Measurements from ENCODE around the gene CXorf65. TPM values are rescaled to one million over a fixed set of nuclear protein-coding genes. Genes with fewer than 3 reads are reported as not detected.

Gene CXorf65
- total RNA-seq, 2 donors from 2014 or later, result not detected

- Histone ChIP-seq H3K9me3 (no peaks in the 10 kb centered on the region), H3K27me3 (no peaks in the 10 kb centered on the region), H3K4me1 (no peaks in the 10 kb centered on the region), H3K9ac (ENCODE audit: low read depth in 2 of 2, low read length in 2 of 2) (peak overlapping the region in 1 of 2 donors; percentile 57), H3K36me3 (no peaks in the 10 kb centered on the region), H3K4me3 (peak overlapping the region; percentile 50), H3K27ac (no peak overlapping the region)
- TF ChIP-seq, protein P1, sequence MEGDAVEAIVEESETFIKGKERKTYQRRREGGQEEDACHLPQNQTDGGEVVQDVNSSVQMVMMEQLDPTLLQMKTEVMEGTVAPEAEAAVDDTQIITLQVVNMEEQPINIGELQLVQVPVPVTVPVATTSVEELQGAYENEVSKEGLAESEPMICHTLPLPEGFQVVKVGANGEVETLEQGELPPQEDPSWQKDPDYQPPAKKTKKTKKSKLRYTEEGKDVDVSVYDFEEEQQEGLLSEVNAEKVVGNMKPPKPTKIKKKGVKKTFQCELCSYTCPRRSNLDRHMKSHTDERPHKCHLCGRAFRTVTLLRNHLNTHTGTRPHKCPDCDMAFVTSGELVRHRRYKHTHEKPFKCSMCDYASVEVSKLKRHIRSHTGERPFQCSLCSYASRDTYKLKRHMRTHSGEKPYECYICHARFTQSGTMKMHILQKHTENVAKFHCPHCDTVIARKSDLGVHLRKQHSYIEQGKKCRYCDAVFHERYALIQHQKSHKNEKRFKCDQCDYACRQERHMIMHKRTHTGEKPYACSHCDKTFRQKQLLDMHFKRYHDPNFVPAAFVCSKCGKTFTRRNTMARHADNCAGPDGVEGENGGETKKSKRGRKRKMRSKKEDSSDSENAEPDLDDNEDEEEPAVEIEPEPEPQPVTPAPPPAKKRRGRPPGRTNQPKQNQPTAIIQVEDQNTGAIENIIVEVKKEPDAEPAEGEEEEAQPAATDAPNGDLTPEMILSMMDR (IDR thresholded peaks at IDR 0.05), result no peak
- no peak for DNase-seq
- intact Hi-C loops (cut with DNase I), result no loop called here
Observed at GRCh38 chrX:71095033-71095432, 11.5 kb downstream of the CXorf65 start.

GRCh38 chrX:71091263-71091662 is 15.3 kb downstream of the CXorf65 start:
- Histone ChIP-seq H3K4me1 (no peaks in the 10 kb centered on the region), H3K27ac (no peak overlapping the region), H3K9ac (ENCODE audit: low read depth in 2 of 2, low read length in 2 of 2) (no peak overlapping the region), H3K4me3 (no peak overlapping the region), H3K36me3 (no peaks in the 10 kb centered on the region), H3K27me3 (no peaks in the 10 kb centered on the region), H3K9me3 (no peaks in the 10 kb centered on the region)
- intact Hi-C loops (cut with DNase I), result no loop called here
- TF ChIP-seq, protein P1 (IDR thresholded peaks at IDR 0.05), result no peak
- no peak for DNase-seq

- Histone ChIP-seq H3K36me3 (no peaks in the 10 kb centered on the region), H3K4me3 (no peak overlapping the region), H3K9me3 (no peaks in the 10 kb centered on the region), H3K27me3 (no peaks in the 10 kb centered on the region), H3K4me1 (no peaks in the 10 kb centered on the region), H3K9ac (ENCODE audit: low read depth in 2 of 2, low read length in 2 of 2) (no peak overlapping the region), H3K27ac (no peak overlapping the region)
- TF ChIP-seq, protein P1 (IDR thresholded peaks at IDR 0.05), result no peak
- intact Hi-C loops (cut with DNase I), result no loop called here
- DNase-seq, result no peak
Observed at GRCh38 chrX:71085900-71086299, 20.6 kb downstream of the CXorf65 start.

DNA sequence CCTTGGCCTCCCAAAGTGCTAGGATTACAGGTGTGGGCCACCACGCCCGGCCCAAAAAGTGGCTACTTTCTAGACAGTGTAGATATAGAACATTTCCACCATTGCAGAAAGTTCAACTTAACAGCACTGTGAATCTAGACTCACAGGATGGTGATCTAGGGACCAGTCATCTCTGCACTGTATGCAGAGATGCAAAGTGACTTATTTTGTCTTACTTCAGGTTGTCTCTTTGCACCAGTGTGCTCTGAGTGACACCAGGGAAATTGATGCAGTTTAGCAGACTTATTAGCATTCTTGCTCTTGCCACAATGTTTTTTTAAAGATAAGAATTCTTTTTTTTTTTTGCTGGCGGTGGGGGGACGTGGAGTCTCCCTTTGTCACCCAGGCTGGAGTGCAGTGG is 23.7 kb downstream of the CXorf65 start:
- Histone ChIP-seq H3K9ac (ENCODE audit: low read depth in 2 of 2, low read length in 2 of 2) (no peak overlapping the region), H3K36me3 (no peaks in the 10 kb centered on the region), H3K4me3 (no peak overlapping the region), H3K27ac (no peak overlapping the region), H3K4me1 (no peaks in the 10 kb centered on the region), H3K27me3 (no peaks in the 10 kb centered on the region), H3K9me3 (no peaks in the 10 kb centered on the region)
- intact Hi-C loops (cut with DNase I), result no loop called here
- DNase-seq, result no peak
- TF ChIP-seq, protein P1 (IDR thresholded peaks at IDR 0.05), result no peak

- DNase-seq, result no peak
- H3K9ac ChIP-seq (ENCODE audit: low read depth in 2 of 2, low read length in 2 of 2), result no peak overlapping the region
- H3K9me3 ChIP-seq, result no peaks in the 10 kb centered on the region
- no peak overlapping the region for H3K27ac ChIP-seq
- intact Hi-C loops (cut with DNase I), result no loop called here
- no peaks in the 10 kb centered on the region for H3K27me3 ChIP-seq
- TF ChIP-seq, protein P1 (IDR thresholded peaks at IDR 0.05), result no peak
- H3K4me1 ChIP-seq, result no peaks in the 10 kb centered on the region
- no peak overlapping the region for H3K4me3 ChIP-seq
- H3K36me3 ChIP-seq, result no peaks in the 10 kb centered on the region
Observed at GRCh38 chrX:71082124-71082647, 24.4 kb downstream of the CXorf65 start.
